Fibroblast of skin of scalp (primary cell): ENCODE data around the gene PSMD9. TPM values are rescaled to one million over a fixed set of nuclear protein-coding genes. Genes with fewer than 3 reads are reported as not detected.
"Not testable (repeated sequence)": the region's sequence is repeated elsewhere in the genome, so short reads cannot be mapped to it uniquely, and the experiment has no call there.

ENCODE experiments used
- DNase-seq: peaks from one replicate; pipeline ENCODE4 v3.0.0-alpha.2; 2013
- polyA plus RNA-seq, 2 experiments: library from polyadenylated mRNA; unstranded; fragments of 120-200 nt; gene quantifications; one replicate each; pipeline ENCODE4 v1.2.1, GENCODE V29; 2013; ENCODE audit not compliant: insufficient read length in 2 of 2

Gene PSMD9
- 80.8 TPM for polyA plus RNA-seq (2013, experiment 1 of 2; ENCODE audit: insufficient read length)
- polyA plus RNA-seq (2013, experiment 2 of 2; ENCODE audit: insufficient read length) = 66.7 TPM

DNA sequence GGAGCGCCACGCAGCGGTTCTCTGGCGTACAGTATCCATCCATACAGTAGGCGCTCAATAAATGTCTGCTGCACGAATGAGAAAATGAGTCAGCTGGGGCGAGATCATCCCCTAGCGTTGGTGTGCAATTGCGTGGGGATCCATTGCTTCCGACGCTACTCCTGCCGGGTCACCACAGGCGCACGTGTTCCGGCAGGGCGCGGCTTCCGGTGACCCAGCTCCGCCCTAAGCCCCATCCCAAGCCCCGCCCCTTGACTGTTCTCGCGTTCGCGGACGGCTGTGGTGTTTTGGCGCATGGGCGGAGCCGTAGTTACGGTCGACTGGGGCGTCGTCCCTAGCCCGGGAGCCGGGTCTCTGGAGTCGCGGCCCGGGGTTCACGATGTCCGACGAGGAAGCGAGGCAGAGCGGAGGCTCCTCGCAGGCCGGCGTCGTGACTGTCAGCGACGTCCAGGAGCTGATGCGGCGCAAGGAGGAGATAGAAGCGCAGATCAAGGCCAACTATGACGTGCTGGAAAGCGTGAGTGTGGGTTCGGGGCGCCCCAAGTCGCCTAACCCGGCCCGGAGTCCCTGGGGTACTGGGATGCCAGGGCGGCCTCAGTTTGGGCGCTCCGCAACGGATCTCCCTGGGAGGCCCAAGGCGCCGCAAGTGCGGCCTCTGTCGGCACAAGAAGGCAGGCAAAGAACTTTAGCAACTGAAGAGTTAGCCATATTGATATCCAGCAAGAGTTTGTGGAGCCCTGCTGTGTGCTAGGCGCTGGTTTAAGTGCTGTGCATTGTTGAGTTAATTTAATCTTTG is at the start of gene PSMD9:
Gene PSMD9, plus strand, starts transcription at position 313 of the 796 bp plus-strand sequence. Its CDS starts 67 bp downstream, at position 380.
- DNase-seq = peak; percentile 98

DNA sequence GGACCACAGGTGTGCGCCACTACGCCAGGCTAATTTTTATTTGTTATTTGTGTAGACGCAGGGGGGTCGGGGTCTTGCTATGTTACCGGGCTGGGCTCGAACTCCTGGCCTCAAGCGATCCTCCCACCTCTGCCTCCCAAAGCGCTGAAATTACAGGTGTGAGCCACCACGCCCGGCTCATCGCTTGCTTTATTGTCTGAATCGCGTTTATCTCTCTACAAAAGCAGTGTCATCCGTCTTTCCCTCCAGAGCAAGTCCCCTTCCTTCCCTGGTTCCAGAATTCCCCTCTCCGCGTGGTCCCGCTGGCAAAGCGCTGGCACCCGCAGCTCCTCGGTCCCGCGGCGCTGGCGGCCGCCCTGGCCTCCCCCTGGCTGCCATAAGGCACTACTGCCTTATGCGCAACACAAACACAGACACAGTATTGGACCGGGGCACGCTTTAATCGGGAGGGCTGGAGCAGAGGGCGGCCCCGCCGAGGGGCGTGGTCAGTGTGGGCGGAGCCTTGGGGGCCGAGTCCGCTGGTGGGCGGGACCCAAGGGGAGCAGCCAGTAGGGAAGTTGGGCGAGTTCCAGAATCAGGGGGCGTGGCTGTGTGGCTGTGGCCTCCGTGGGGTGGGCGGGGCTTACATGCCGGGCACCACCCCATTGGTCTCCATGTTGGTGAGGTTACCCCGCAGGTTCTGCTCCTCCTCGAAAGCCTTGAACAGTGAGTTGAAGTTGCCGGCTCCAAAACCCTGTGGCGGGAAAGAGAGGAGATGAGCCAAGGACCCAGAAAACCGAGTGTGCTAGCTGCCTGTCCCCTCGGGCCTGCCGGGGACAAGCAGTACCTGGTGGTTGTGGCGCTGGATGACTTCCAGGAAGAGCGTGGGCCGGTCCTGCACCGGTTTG is 49.2 kb upstream of the PSMD9 start:
- DNase-seq = peak; percentile 98

GRCh38 chr12:121839993-121840761 is 48.4 kb upstream of the PSMD9 start:
- no peak for DNase-seq

DNA sequence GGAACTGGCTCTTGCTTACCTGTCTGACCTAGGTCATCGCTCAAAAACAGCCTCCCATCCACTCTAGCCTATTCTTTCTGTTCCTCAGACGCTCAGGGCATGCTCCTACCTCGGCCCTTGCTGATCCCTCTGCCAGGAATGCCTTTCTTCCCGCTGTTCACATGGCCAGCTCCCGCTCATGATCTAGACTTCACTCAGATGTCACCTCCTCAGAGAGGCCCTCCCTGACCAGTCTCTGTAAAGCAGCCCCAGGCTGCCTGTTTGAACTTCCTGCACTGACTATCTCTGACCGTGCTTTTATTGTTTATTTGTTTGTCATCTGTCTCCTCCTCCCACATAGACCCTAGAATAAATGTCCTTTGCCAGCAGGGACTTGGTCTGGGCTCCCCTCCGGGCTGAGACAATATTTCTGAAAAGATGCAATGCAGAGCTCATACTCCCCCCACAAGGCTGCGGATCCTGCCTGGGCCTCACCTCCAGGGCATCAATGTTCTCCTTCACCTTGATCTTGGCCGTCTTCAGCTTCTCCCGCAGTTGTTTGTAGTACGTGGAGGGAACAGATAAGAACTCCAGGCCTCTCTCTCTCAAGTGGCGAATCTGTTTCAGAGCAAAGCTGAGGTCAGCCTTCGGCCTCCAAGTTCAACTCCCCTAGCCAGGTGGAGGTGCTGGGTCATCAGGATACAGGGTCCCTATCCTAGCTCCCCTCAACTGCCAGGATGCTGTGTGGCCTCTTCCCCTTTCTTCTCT is 45.2 kb upstream of the PSMD9 start:
- no peak for DNase-seq

- no peak for DNase-seq
These were observed 42.9 kb upstream of the PSMD9 start for GRCh38 chr12:121845701-121846100.

DNA sequence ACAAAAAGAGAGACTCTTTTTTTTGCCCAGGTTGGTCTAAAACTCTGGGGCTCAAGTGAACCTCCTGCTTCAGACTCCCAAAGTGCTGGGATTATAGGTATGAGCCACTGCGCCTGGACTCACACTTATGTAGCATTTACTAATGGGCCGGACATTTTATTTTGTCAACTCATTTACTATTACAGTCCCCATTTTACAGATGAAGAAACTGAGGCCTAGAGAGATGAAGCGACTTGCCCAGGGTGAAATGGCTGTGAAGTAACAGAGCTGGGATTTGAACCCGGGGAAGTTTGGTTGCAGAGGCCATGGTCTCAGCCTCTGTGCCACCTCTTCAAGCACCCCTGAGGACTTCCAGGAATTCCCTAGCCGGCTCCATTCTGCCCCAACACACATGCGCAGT is 39.4 kb upstream of the PSMD9 start:
- no peak for DNase-seq

DNA sequence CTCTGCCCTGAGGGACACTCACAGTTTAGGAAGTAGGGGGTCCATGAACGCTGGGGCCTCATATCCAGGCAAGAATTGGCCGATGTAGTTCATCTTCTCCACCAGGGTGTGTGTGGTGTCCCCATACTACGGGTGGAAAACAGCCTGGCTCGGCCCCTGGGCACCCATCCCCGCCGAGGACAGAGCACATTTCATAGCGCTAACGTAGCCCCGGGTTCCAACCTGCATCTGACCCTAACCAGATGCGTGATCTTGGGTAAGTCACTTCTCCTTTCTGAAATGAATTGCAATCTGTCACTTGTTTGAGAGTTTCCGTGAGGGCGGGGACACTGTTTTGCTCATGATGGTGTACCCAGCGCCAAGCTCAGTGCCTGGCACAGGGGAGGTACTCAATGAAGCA is 38.9 kb upstream of the PSMD9 start:
- no peak for DNase-seq

DNA sequence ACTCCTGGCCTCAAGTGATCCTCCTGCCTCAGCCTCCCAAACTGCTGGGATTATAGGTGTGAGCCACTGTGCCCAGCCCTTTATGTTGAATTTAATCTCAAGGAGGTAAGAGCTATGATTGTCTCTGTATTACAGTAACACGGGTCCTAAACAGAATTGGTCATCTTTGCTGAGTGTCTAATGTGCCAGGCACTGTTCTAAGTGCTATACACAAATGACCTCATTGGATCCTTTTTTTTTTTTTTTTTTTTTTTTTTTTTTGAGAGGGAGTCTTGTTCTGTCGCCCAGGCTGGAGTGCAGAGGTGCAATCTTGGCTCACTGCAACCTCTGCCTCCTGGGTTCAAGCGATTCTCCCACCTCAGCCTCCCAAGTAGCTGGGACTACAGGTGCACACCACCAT is 36.2 kb upstream of the PSMD9 start:
- DNase-seq = not testable (repeated sequence)

GRCh38 chr12:121857322-121858246 is 31.0 kb upstream of the PSMD9 start:
- DNase-seq = no peak

DNA sequence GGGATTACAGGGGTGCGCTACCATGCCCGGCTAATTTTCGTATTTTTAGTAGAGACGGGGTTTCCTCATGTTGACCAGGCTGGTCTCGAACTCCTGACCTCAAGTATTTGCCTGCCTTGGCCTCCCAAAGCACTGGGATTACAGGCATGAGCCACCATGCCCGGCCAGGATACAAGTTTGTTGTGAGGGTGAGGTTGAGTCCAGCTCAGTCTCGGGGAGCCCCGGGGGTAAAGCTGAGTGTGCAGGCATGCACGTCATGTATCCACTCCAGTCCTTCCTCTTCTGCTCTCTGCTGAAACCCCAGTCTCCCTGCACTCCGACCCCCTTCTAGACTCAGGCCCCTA is 30.3 kb upstream of the PSMD9 start:
- DNase-seq = no peak

DNA sequence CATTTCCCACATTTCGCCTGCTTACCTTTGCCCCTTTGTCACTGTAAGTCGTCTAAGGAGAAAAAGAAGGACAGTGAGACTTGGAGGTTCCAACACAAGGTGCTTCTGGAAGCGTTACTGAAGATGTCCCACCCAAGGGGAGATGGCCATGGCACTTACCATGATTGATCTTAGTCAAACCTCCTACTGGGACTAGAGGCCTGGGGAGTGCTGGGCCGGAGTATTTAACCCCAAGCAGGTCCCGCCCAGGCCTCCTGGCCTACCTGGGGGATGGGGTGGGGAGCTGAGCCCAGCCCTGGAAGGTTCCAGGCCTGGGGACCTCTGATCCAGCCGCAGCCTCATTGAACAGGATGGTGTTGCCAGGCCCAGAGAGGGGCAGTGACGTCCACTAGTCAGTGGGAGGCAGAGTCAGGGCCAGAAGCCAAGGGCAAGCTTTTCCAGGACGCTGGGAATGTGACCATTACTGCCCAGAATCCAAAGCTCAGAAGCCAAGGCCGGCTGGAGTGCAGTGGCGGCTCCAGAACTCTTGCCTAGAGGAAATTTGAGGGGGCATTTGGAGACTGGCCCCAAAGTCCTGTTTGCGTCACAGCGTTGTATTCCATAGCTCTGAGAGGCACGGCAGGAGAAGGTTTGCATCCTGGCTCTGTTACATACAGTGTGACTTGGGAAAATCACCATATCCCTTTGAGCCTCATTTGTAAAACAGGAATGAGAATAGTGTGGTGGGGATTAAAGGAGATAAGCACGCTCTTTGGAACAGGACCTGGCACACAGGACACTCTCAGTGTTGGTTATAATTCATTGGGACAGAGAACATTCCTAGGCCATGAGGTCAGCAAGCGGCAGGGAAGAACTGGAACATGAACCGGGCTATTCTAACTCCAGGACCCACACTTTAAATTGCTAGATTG is 29.7 kb upstream of the PSMD9 start, which contains the start of gene HPD:
Gene HPD, minus strand, starts transcription at position 198 of the 911 bp plus-strand sequence. Its CDS starts 36 bp downstream, at position 162.
- DNase-seq = peak; percentile 74

- no peak for DNase-seq
These were observed 28.3 kb upstream of the PSMD9 start for GRCh38 chr12:121860257-121860656.

- DNase-seq = not testable (repeated sequence)
These were observed 27.9 kb upstream of the PSMD9 start for GRCh38 chr12:121860699-121861098.

DNA sequence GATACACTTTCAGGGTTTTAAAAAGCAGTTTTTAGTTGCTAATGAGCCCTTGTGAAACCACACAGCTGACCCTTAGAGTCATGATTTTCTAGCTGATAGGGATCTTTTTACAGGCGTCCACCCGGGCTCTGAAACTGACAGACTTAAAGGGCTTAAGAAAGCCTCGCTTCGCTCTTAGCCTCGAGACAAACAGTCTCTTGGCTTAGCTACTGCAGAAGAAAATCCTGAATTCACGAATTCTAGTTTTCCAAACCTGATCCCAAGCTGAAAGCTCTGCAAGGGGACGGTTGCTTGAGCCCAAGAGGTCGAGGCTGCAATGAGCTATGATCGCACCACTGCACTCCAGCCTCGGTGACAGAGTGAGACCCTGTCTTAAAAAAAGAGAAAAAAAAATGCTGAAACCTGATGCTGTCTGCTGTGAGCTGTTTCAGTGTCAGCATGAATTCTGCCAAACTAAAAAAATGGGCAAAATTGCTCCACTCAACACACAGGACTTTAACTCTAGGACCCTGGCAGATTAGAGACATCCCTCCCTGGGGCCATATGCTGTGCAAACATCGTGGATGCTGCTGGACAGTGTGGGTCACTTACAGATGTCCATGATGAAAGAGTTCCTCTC is 26.8 kb upstream of the PSMD9 start:
- DNase-seq = no peak

- no peak for DNase-seq
These were observed 22.3 kb upstream of the PSMD9 start for GRCh38 chr12:121866331-121866730.

DNA sequence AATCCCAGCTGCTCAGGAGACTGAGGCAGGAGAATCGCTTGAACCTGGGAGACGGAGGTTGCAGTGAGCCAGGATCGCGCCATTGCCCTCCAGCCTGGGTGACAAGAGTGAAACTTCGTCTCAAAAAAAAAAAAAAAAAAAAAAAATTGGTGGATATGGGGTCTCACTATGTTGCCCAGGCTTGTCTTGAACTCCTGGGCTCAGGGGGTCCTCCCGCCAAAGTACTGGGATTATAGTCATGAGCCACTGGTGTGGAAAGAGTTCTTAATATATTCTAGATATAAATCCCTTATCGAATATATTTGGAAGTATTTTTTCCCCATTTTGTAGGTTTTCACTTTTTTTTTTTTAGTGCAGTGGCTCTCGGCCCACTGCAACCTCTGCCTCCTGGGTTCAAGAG is 19.4 kb upstream of the PSMD9 start:
- not testable (repeated sequence) for DNase-seq

- DNase-seq = no peak
These were observed 17.1 kb upstream of the PSMD9 start for GRCh38 chr12:121871467-121871866.

GRCh38 chr12:121872546-121873215 is 15.9 kb upstream of the PSMD9 start:
- DNase-seq = peak; percentile 82

- no peak for DNase-seq
These were observed 15.4 kb upstream of the PSMD9 start for GRCh38 chr12:121873216-121873569.
